ENCODE data around the gene MORN1.

- TF ChIP-seq CTCF (IDR thresholded peaks at IDR 0.05; ENCODE audit: low read length) (no peak), EZH2 (optimal IDR thresholded peaks at IDR 0.05; ENCODE audit: low read depth, low read length) (no peak)
These were observed 112.7 kb downstream of the MORN1 start for GRCh38 chr1:2278591-2279209.

Data from MM.1S (cell line).